ENCODE results near the gene CCDC66.

- TF ChIP-seq TFE3 (CRISPR knock-in tag; IDR thresholded peaks at IDR 0.05) (no peak), ZNF551 (CRISPR knock-in tag; IDR thresholded peaks at IDR 0.05) (no peak), YY1 (IDR thresholded peaks at IDR 0.05; ENCODE audit: borderline replicate concordance in 1 of 3, control insufficient read depth in 1 of 3, extremely low read depth in 1 of 3, insufficient read depth in 3 of 3, insufficient read length in 1 of 3, insufficient replicate concordance in 2 of 3, low read depth in 1 of 3, low read length in 2 of 3) (no peak), ZNF274 (IDR thresholded peaks at IDR 0.05; ENCODE audit: borderline replicate concordance, low read depth, low read length) (no peak), CTCF (IDR thresholded peaks at IDR 0.05 in 2 of 3, conservative IDR thresholded peaks at IDR 0.05 in 1 of 3; ENCODE audit: insufficient read depth in 2 of 3, low read depth in 1 of 3, low read length in 3 of 3) (no peak), SP1 (CRISPR knock-in tag; IDR thresholded peaks at IDR 0.05) (no peak), FOXP1 (CRISPR knock-in tag; IDR thresholded peaks at IDR 0.05) (no peak), DNMT1 (IDR thresholded peaks at IDR 0.05) (no peak)
- TF ChIP-seq, protein P1, sequence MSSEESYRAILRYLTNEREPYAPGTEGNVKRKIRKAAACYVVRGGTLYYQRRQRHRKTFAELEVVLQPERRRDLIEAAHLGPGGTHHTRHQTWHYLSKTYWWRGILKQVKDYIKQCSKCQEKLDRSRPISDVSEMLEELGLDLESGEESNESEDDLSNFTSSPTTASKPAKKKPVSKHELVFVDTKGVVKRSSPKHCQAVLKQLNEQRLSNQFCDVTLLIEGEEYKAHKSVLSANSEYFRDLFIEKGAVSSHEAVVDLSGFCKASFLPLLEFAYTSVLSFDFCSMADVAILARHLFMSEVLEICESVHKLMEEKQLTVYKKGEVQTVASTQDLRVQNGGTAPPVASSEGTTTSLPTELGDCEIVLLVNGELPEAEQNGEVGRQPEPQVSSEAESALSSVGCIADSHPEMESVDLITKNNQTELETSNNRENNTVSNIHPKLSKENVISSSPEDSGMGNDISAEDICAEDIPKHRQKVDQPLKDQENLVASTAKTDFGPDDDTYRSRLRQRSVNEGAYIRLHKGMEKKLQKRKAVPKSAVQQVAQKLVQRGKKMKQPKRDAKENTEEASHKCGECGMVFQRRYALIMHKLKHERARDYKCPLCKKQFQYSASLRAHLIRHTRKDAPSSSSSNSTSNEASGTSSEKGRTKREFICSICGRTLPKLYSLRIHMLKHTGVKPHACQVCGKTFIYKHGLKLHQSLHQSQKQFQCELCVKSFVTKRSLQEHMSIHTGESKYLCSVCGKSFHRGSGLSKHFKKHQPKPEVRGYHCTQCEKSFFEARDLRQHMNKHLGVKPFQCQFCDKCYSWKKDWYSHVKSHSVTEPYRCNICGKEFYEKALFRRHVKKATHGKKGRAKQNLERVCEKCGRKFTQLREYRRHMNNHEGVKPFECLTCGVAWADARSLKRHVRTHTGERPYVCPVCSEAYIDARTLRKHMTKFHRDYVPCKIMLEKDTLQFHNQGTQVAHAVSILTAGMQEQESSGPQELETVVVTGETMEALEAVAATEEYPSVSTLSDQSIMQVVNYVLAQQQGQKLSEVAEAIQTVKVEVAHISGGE (CRISPR knock-in tag; IDR thresholded peaks at IDR 0.05), result no peak
- TF ChIP-seq, protein P2, sequence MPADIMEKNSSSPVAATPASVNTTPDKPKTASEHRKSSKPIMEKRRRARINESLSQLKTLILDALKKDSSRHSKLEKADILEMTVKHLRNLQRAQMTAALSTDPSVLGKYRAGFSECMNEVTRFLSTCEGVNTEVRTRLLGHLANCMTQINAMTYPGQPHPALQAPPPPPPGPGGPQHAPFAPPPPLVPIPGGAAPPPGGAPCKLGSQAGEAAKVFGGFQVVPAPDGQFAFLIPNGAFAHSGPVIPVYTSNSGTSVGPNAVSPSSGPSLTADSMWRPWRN (IDR thresholded peaks at IDR 0.05; ENCODE audit: low read depth), result no peak
Observed at GRCh38 chr3:56557831-56558170, 826 bp downstream of the CCDC66 start.

All from K562 (cell line).